CD4-positive, alpha-beta memory T cell (primary cell): ENCODE data around the gene COA5. TPM values are rescaled to one million over a fixed set of nuclear protein-coding genes. Genes with fewer than 3 reads are reported as not detected.

Source experiments
- CTCF ChIA-PET: fragments of 350-600 bp; sonication (Branson Sonifier 250); formaldehyde crosslinking; loops from one replicate; lab custom pipeline; 2021; ENCODE audit warnings: inconsistent platforms; ENCODE audit not compliant: partially characterized antibody; lab: Charles Lee
- POLR2A ChIA-PET: fragments of 350-600 bp; sonication (Branson Sonifier 250); formaldehyde crosslinking; loops from one replicate; lab custom pipeline; 2021; ENCODE audit not compliant: partially characterized antibody; lab: Charles Lee
- DNase-seq, 5 donors: peaks; one replicate each; pipeline versions ENCODE4 v3.0.0 to v3.0.0-alpha.2; 2020 to 2022; ENCODE audit warnings: mixed read lengths in 1 of 5
- H3K27ac ChIP-seq: one replicate; pipeline ENCODE4 v1.7.0; 2013; ENCODE audit warnings: low read depth, low read length
- H3K27me3 ChIP-seq: 2 replicates; pipeline ENCODE4 v1.7.0; 2013; ENCODE audit warnings: mild to moderate bottlenecking, low read length, moderate library complexity; ENCODE audit not compliant: insufficient read depth
- H3K36me3 ChIP-seq: 2 replicates; pipeline ENCODE4 v1.7.0; 2013; ENCODE audit warnings: mild to moderate bottlenecking, low read length, moderate library complexity; ENCODE audit not compliant: insufficient read depth
- H3K4me1 ChIP-seq: 2 replicates; pipeline ENCODE4 v1.7.0; 2013; ENCODE audit warnings: mild to moderate bottlenecking, low read length, moderate library complexity; ENCODE audit not compliant: insufficient read depth
- H3K4me3 ChIP-seq, 2 donors: one replicate each; pipeline ENCODE4 v1.7.0; 2013; ENCODE audit warnings: low read length in 2 of 2, mild to moderate bottlenecking in 1 of 2
- H3K9me3 ChIP-seq, 2 donors: one replicate each; pipeline ENCODE4 v1.7.0; 2013; ENCODE audit warnings: low read length in 2 of 2, control low read depth in 1 of 2; ENCODE audit not compliant: control insufficient read depth in 1 of 2
- H3K27ac Mint-ChIP-seq, 7 donors: one replicate each; pipeline ENCODE4 v1.8.0; 2020 to 2021; ENCODE audit warnings: mixed read lengths in 7 of 7, mild to moderate bottlenecking in 6 of 7, inconsistent platforms in 3 of 7, moderate library complexity in 3 of 7
- H3K27me3 Mint-ChIP-seq, 2 donors: one replicate each; pipeline ENCODE4 v1.8.0; 2020 to 2021; ENCODE audit warnings: mixed read lengths in 2 of 2
- H3K36me3 Mint-ChIP-seq, 2 donors: one replicate each; pipeline ENCODE4 v1.8.0; 2020 to 2021; ENCODE audit warnings: mixed read lengths in 2 of 2, inconsistent platforms in 1 of 2, mild to moderate bottlenecking in 1 of 2
- H3K4me1 Mint-ChIP-seq, 4 donors: one replicate each; pipeline ENCODE4 v1.8.0; 2020 to 2021; ENCODE audit warnings: mixed read lengths in 4 of 4, mild to moderate bottlenecking in 1 of 4
- H3K4me3 Mint-ChIP-seq, 8 donors: one replicate each; pipeline ENCODE4 v1.8.0; 2020 to 2021; ENCODE audit warnings: mixed read lengths in 8 of 8, mild to moderate bottlenecking in 7 of 8, moderate library complexity in 6 of 8, inconsistent platforms in 3 of 8
- H3K9me3 Mint-ChIP-seq, 8 donors: one replicate each; pipeline ENCODE4 v1.8.0; 2020 to 2021; ENCODE audit warnings: mixed read lengths in 8 of 8, mild to moderate bottlenecking in 5 of 8, inconsistent platforms in 3 of 8, moderate library complexity in 1 of 8
- intact Hi-C: fragments of 100-400 bp; cut with micrococcal nuclease; formaldehyde crosslinking; loops from one replicate; pipeline ENCODE4 v1.15.1; 2023
- polyA plus RNA-seq, 2 donors: library from polyadenylated mRNA; unstranded; fragments of 300-500 nt; fragmentation: Illumina TruSeq; gene quantifications; one replicate each; pipeline ENCODE4 v1.2.3, GENCODE V29; 2021
- total RNA-seq, 2 experiments: library from RNA; stranded (reverse); gene quantifications; one replicate each; pipeline ENCODE4 v1.2.3, GENCODE V29; 2021

COA5 gene
- total and polyA plus RNA-seq, 4 experiments from 2014 or later: 32.4 to 52.4 (median 46.1) TPM

DNA sequence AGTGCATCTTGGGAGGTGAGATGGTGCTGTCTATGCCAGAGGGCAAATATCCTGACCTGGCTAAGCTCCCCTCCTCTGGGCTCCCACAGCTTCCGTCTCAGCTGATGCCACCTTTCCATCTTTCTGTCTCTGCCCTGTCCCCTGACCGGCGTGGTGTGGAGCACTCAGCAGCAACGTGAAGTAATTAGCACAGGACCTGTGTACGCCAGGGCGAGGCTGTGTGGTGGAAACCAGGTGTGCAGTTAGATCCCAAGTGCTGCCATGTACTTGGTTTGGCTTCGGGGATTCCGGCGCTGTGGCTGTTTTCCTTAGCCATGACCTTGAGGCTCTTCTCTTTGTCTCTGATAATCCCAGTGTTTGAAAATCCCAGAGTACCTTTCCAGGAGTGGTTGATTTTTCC, 36.5 kb downstream of the COA5 start:
- ChIA-PET POLR2A (no interaction called here), CTCF (no interaction called here)
- Histone ChIP-seq H3K27ac (no peak overlapping the region), H3K4me1 (no peaks in the 10 kb centered on the region), H3K9me3 (no peaks in the 10 kb centered on the region), H3K4me3 (no peak overlapping the region), H3K27me3 (no peaks in the 10 kb centered on the region), H3K36me3 (peaks cover 94% of the 10 kb centered on the region)
- intact Hi-C loops: no loop called here
- no peak for DNase-seq
- no peak overlapping the region for H3K27ac Mint-ChIP-seq
- H3K9me3 Mint-ChIP-seq: peaks cover 0 to 2% (median 0%) of the 10 kb centered on the region in 8 donors
- H3K4me3 Mint-ChIP-seq: no peak overlapping the region
- H3K36me3 Mint-ChIP-seq: peaks cover 57 to 85% of the 10 kb centered on the region in 2 donors
- H3K4me1 Mint-ChIP-seq: peaks cover 0 to 4% (median 2%) of the 10 kb centered on the region in 4 donors
- no peaks in the 10 kb centered on the region for H3K27me3 Mint-ChIP-seq

DNA sequence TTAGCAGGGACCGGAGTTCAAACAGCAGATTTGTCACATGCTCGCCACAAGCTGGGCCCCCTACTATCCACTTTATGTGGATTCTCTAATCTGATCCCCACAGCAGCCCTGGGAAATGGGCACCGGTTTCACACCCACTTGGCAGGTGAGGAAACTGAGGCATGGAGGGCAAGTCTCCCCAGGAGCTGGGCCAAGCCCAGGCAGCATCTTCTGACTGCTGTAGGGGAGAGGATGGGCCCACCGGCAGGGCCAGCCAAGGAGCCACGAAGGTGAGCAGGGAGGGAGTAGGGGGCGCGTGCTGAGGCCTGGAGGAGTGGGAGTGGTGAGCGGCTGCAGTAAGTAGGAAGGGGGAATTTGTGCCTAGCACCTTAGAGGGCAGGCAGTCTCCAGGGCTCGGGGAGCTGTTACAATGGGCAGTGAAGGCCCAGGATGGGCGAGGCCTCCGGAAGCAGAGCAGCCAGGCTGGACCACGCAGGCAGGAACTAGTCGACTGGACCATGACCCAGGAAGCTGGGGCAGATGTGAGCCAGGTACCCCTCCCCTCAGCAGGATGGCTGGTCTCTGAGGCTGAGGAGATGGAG, 37.1 kb downstream of the COA5 start:
- peaks cover 57 to 86% of the 10 kb centered on the region in 2 donors for H3K36me3 Mint-ChIP-seq
- POLR2A ChIA-PET: no interaction called here
- no peaks in the 10 kb centered on the region for H3K27me3 Mint-ChIP-seq

DNA sequence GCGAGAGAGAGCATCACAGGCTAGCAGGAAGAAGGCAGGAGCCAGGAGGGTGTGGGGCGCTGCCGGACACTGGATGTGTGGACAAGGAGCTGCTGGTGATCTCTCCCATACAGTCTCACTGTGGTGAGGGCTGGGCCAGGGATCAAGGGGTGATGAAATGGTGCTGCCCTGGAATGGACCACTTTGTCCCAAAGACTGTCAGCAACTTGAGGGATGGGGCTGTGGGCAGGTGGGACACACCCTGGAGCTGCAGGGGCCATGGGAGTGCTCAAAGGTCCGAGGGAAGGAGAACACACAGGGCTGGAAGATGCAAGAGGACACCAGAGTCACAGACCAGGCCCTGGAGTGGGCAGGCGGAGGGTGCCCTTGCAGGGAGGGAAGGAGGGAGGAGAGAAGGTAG, 38.0 kb downstream of the COA5 start:
- Mint-ChIP-seq H3K36me3 (peaks cover 54 to 86% of the 10 kb centered on the region in 2 donors), H3K4me3 (peak overlapping the region in 1 of 8 donors; percentile 41), H3K4me1 (peaks cover 0 to 9% (median 4%) of the 10 kb centered on the region in 4 donors), H3K27ac (peak overlapping the region in 5 of 7 donors; percentile 4 to 86 (median 75)), H3K27me3 (no peaks in the 10 kb centered on the region), H3K9me3 (peaks cover 0 to 2% (median 0%) of the 10 kb centered on the region in 8 donors)
- DNase-seq: no peak
- no peak overlapping the region for H3K27ac ChIP-seq
- H3K9me3 ChIP-seq: no peaks in the 10 kb centered on the region
- H3K27me3 ChIP-seq: no peaks in the 10 kb centered on the region
- CTCF ChIA-PET: interaction anchor here (1.2 to 3.5 kb wide), 3 partner anchors 11 to 39 kb away, joined by 3 to 11 read pairs (median 3); no protein-coding TSS in a partner anchor
- peaks cover 94% of the 10 kb centered on the region for H3K36me3 ChIP-seq
- H3K4me3 ChIP-seq: no peak overlapping the region
- intact Hi-C loops: no loop called here
- no peaks in the 10 kb centered on the region for H3K4me1 ChIP-seq
- POLR2A ChIA-PET: no interaction called here

More for the DNA sequence above, 37.1 kb downstream of the COA5 start:
- Mint-ChIP-seq H3K27ac (peak overlapping the region in 1 of 7 donors; percentile 42), H3K4me1 (peaks cover 0 to 8% (median 4%) of the 10 kb centered on the region in 4 donors), H3K9me3 (peaks cover 0 to 2% (median 0%) of the 10 kb centered on the region in 8 donors), H3K4me3 (no peak overlapping the region)
- no peak for DNase-seq
- Histone ChIP-seq H3K4me3 (no peak overlapping the region), H3K27ac (no peak overlapping the region), H3K4me1 (no peaks in the 10 kb centered on the region), H3K9me3 (no peaks in the 10 kb centered on the region), H3K36me3 (peaks cover 94% of the 10 kb centered on the region), H3K27me3 (no peaks in the 10 kb centered on the region)
- intact Hi-C loops: no loop called here
- CTCF ChIA-PET: interaction anchor here (3.5 kb wide), 1 partner anchor 12 kb away, joined by 11 read pairs; no protein-coding TSS in a partner anchor

DNA sequence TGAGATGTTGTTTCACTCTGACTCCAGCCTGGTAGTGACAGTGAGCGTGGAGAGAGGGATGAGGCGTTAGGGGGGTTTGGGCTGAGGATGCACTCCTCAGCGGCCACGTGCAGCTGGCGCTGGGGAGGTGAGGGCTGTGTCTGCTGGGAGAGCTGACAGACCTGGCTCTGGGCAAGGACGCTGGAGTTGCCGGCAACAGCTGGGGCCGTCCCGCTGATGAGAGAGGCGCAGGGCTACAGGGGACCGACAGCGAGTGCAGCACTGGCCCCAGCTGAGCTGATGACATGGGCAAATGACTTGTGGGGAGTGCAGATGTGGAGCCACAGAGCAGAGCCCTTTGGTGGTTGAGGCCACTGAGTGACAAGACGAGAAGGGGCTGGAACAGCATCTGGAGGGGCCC, 38.4 kb downstream of the COA5 start:
- Mint-ChIP-seq H3K4me1 (peaks cover 0 to 9% (median 4%) of the 10 kb centered on the region in 4 donors), H3K27ac (peak overlapping the region in 5 of 7 donors; percentile 13 to 86 (median 52)), H3K36me3 (peaks cover 56 to 86% of the 10 kb centered on the region in 2 donors), H3K27me3 (no peaks in the 10 kb centered on the region), H3K4me3 (no peak overlapping the region), H3K9me3 (peaks cover 0 to 2% (median 0%) of the 10 kb centered on the region in 8 donors)
- intact Hi-C loops: loop anchor here (1.0 to 10.0 kb wide), 3 partner anchors 75 to 496 kb away; no protein-coding TSS in a partner anchor
- Histone ChIP-seq H3K9me3 (no peaks in the 10 kb centered on the region), H3K36me3 (peaks cover 94% of the 10 kb centered on the region), H3K27ac (no peak overlapping the region), H3K4me3 (no peak overlapping the region), H3K27me3 (no peaks in the 10 kb centered on the region), H3K4me1 (no peaks in the 10 kb centered on the region)
- POLR2A ChIA-PET: no interaction called here
- no peak for DNase-seq
- CTCF ChIA-PET: interaction anchor here (1.2 to 3.5 kb wide), 5 partner anchors 10 to 89 kb away, joined by 3 to 11 read pairs (median 3); no protein-coding TSS in a partner anchor

DNA sequence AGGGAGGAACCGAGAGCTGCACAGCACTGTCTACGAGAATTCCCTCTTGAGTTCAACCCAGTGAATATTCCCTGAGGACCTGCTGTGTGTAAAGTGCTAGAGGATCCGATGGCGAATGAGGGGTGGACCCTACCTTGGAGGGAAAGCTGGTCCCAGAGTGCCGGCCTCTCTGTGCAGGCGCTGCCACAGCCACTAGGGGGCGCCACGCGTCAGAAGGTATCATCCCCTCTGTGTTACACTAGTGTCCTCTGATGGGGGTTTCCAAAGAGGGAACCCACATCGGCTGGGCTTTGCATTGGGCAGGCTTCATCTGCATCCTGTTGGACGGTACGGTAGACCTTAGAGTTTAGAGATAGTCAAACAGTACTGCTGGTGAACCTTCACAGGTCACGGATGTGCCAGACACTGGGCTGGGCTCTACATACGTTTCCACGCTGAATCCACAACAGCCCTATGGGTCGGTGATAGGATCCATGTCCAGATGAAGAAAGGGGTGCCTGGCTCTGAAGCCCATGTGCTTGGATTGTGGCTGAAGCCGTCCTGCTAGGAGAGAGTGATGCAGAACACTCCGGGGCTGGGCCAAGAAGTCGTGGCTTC, 39.0 kb downstream of the COA5 start:
- CTCF ChIA-PET: interaction anchor here (0.7 to 3.5 kb wide), 25 partner anchors 10 to 497 kb away, joined by 3 to 11 read pairs (median 3); no protein-coding TSS in a partner anchor
- H3K27me3 Mint-ChIP-seq: no peaks in the 10 kb centered on the region
- H3K4me3 Mint-ChIP-seq: peak overlapping the region in 1 of 8 donors; percentile 18
- POLR2A ChIA-PET: interaction anchor here (1.0 kb wide), 1 partner anchor 37 kb away, joined by 3 read pairs; no protein-coding TSS in a partner anchor
- H3K36me3 Mint-ChIP-seq: peaks cover 57 to 83% of the 10 kb centered on the region in 2 donors
- peak overlapping the region in 6 of 7 donors; percentile 32 to 75 (median 44) for H3K27ac Mint-ChIP-seq
- H3K9me3 Mint-ChIP-seq: peaks cover 0 to 2% (median 0%) of the 10 kb centered on the region in 8 donors
- no peaks in the 10 kb centered on the region for H3K9me3 ChIP-seq
- peak; percentile 47 to 60 (median 53) for DNase-seq
- peak overlapping the region; percentile 7 for H3K27ac ChIP-seq
- H3K36me3 ChIP-seq: peaks cover 97% of the 10 kb centered on the region
- peaks cover 0 to 9% (median 4%) of the 10 kb centered on the region in 4 donors for H3K4me1 Mint-ChIP-seq
- H3K4me3 ChIP-seq: no peak overlapping the region
- no peaks in the 10 kb centered on the region for H3K27me3 ChIP-seq
- intact Hi-C loops: loop anchor here (1.0 to 10.0 kb wide), 3 partner anchors 76 to 497 kb away; no protein-coding TSS in a partner anchor
- no peaks in the 10 kb centered on the region for H3K4me1 ChIP-seq

DNA sequence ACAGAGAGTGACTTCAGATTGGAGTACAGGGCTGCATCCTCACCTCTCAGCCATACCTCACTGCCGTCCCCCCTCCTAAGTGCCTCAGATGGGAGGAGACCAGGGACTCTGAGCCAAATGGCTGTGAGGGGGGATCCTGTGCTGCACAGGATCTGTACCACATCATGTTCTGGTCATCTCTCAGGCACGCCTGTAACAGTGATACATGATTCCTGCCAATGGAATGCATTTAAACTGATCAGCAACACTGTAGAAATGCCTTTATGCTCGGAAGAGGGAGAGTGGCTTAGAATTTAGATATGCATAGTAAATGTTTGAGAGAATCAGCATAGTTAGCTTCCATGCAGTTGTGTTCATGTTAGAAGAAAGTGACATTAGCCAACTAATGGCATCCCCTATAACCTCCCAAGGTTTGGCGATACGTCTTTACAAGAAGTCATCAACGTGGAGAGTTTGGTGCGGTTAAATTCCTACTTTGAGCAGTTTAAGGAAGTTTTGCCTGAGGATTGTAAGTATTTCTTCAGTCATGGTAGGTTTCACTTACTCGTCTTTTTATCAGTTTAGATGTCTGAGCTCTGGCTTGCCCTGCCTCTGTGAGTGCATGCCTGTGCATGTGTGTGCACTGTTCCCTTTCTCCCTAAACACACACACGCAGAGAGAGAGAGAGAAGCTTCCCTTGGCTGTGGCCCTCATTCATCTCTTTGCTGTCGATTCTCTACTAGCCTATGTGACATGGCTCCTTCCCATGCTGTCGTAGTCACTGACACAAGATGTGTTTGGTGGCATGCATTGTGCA, 40.0 kb downstream of the COA5 start:
- H3K36me3 Mint-ChIP-seq: peaks cover 61 to 82% of the 10 kb centered on the region in 2 donors
- H3K27me3 ChIP-seq: no peaks in the 10 kb centered on the region
- no peaks in the 10 kb centered on the region for H3K9me3 ChIP-seq
- peaks cover 0 to 2% (median 0%) of the 10 kb centered on the region in 8 donors for H3K9me3 Mint-ChIP-seq
- DNase-seq: no peak
- ChIA-PET POLR2A (interaction anchor here (1.0 kb wide), 1 partner anchor 36 kb away, joined by 3 read pairs; no protein-coding TSS in a partner anchor), CTCF (interaction anchor here (0.7 to 3.5 kb wide), 25 partner anchors 9 to 498 kb away, joined by 3 to 11 read pairs (median 3); no protein-coding TSS in a partner anchor)
- H3K27ac ChIP-seq: no peak overlapping the region
- no peaks in the 10 kb centered on the region for H3K27me3 Mint-ChIP-seq
- no peak overlapping the region for H3K4me3 Mint-ChIP-seq
- no peak overlapping the region for H3K4me3 ChIP-seq
- peak overlapping the region in 2 of 7 donors; percentile 3 to 23 for H3K27ac Mint-ChIP-seq
- H3K4me1 ChIP-seq: no peaks in the 10 kb centered on the region
- intact Hi-C loops: loop anchor here (10.0 kb wide), 1 partner anchor 76 kb away; no protein-coding TSS in a partner anchor
- peaks cover 97% of the 10 kb centered on the region for H3K36me3 ChIP-seq
- H3K4me1 Mint-ChIP-seq: peaks cover 0 to 9% (median 4%) of the 10 kb centered on the region in 4 donors
